Adrenal gland (tissue), 5 donors: ENCODE data around the gene PTH1R.

Experiments used
- CTCF ChIP-seq, 6 experiments: fragments of 450-650 bp in 4 of 6; fragments of 200-600 bp in 2 of 6; sonication (generic) in 1 of 6; IDR thresholded peaks; 1 replicate in 5 of 6; 2 replicates in 1 of 6; pipeline versions ENCODE4 v1.5.1 to v1.8.0; 2016 to 2021; ENCODE audit warnings: antibody characterized with exemption in 6 of 6, mild to moderate bottlenecking in 2 of 6, moderate library complexity in 1 of 6
- POLR2A ChIP-seq, 2 donors: fragments of 450-650 bp; IDR thresholded peaks; one replicate each; pipeline ENCODE4 v1.6.1; 2017; ENCODE audit warnings: antibody characterized with exemption in 2 of 2, mild to moderate bottlenecking in 2 of 2, moderate library complexity in 1 of 2
- donor health status: DM: no; HTN: no; CAD: no.

- TF ChIP-seq POLR2A (IDR thresholded peaks at IDR 0.05) (no peak), CTCF (IDR thresholded peaks at IDR 0.05) (no peak)
These were observed 24.7 kb downstream of the PTH1R start for GRCh38 chr3:46902188-46902631.
